HCT116 (cell line): ENCODE data around the gene UCN3. TPM values are rescaled to one million over a fixed set of nuclear protein-coding genes. Genes with fewer than 3 reads are reported as not detected.

Experiments
- ATAC-seq: fragments of 200-7000 bp; cut with Tn5 transposase; 2 replicates; pipeline ENCODE4 v1.9.1; 2020; ENCODE audit warnings: mild to moderate bottlenecking, moderate library complexity
- BruUV-seq: library from RNA; stranded (reverse); fragments of 400-500 nt; replicated peaks from 2 replicates; lab custom pipeline; 2021; lab: Mats Ljungman, UMichigan
- CTCF ChIA-PET: fragments of 300-600 bp; sonication (Branson Sonifier 250); formaldehyde crosslinking; loops from one replicate; lab custom pipeline; 2021; ENCODE audit warnings: antibody characterized with exemption; lab: Charles Lee
- POLR2A ChIA-PET: fragments of 300-600, 350-600 bp; sonication (Branson Sonifier 250); formaldehyde crosslinking; loops from one replicate; lab custom pipeline; 2021; ENCODE audit warnings: antibody characterized with exemption; lab: Charles Lee
- RAD21 ChIA-PET, 2 experiments: fragments of 300-600 bp; sonication (Branson Sonifier 250); formaldehyde crosslinking; loops; one replicate each; lab custom pipeline; 2023; ENCODE audit warnings: low total read pairs in 2 of 2; ENCODE audit not compliant: uncharacterized antibody in 2 of 2, unreplicated experiment in 2 of 2, low non-redundant PET in 1 of 2; lab: Charles Lee
- DNase-seq: peaks from one replicate; pipeline ENCODE4 v3.0.0-alpha.2; 2010; ENCODE audit warnings: low read depth, low spot score
- H2AFZ ChIP-seq: fragments of 200-600 bp; shearing (Covaris generic), sonication (generic); 2 replicates; pipeline ENCODE4 v1.6.1; 2017; ENCODE audit warnings: low read depth, mixed run types, mixed read lengths, antibody characterized with exemption, low read length; ENCODE audit not compliant: poor library complexity, severe bottlenecking
- H3K27ac ChIP-seq: 2 replicates; pipeline ENCODE4 v1.5.1; 2012; ENCODE audit warnings: low read depth, low read length
- H3K27me3 ChIP-seq: fragments of 200-600 bp; sonication (generic); 2 replicates; pipeline ENCODE4 v1.6.1; 2016; ENCODE audit warnings: mixed run types, low read length, mixed read lengths; ENCODE audit not compliant: insufficient read depth
- H3K36me3 ChIP-seq, 2 experiments: fragments of 200-500 bp in 1 of 2; fragments of 200-600 bp in 1 of 2; sonication (Bioruptor generic) in 1 of 2; sonication (generic) in 1 of 2; 2 replicates each; pipeline versions ENCODE4 v1.5.1 to v1.6.1; 2014 to 2016; ENCODE audit warnings: low read length in 2 of 2, inconsistent platforms in 1 of 2, mixed read lengths in 1 of 2, mixed run types in 1 of 2; ENCODE audit not compliant: insufficient read depth in 2 of 2, control insufficient read depth in 1 of 2
- H3K4me1 ChIP-seq, 2 experiments: fragments of 200-600 bp in 1 of 2; sonication (generic) in 1 of 2; 2 replicates each; pipeline versions ENCODE4 v1.5.1 to v1.6.1; 2012 to 2017; ENCODE audit warnings: low read length in 2 of 2, inconsistent platforms in 1 of 2, mild to moderate bottlenecking in 1 of 2, mixed read lengths in 1 of 2, mixed run types in 1 of 2, moderate library complexity in 1 of 2; ENCODE audit not compliant: insufficient read depth in 2 of 2, control insufficient read depth in 1 of 2
- H3K4me2 ChIP-seq: fragments of 200-600 bp; sonication (generic); 2 replicates; pipeline ENCODE4 v1.6.1; 2017; ENCODE audit warnings: mixed run types, low read length, mixed read lengths
- H3K4me3 ChIP-seq, 2 experiments: fragments of 200-600 bp in 1 of 2; sonication (generic) in 1 of 2; replicated peaks in 1 of 2; 2 replicates each; pipeline ENCODE4 v1.5.1; 2011 to 2016; ENCODE audit warnings: low read length in 2 of 2, control low read depth in 1 of 2, low read depth in 1 of 2, mild to moderate bottlenecking in 1 of 2, mixed read lengths in 1 of 2, mixed run types in 1 of 2
- H3K79me2 ChIP-seq: fragments of 200-600 bp; sonication (generic); 2 replicates; pipeline ENCODE4 v1.6.1; 2017; ENCODE audit warnings: mild to moderate bottlenecking, mixed run types, low read length, moderate library complexity, mixed read lengths; ENCODE audit not compliant: insufficient read depth
- H3K9ac ChIP-seq: fragments of 200-600 bp; sonication (generic); 2 replicates; pipeline ENCODE4 v1.6.1; 2016; ENCODE audit warnings: low read length, mixed read lengths
- H3K9me2 ChIP-seq: fragments of 200-600 bp; sonication (generic), shearing (Covaris generic); 2 replicates; pipeline ENCODE4 v1.6.1; 2017; ENCODE audit warnings: mixed run types, mild to moderate bottlenecking, moderate library complexity; ENCODE audit not compliant: insufficient read depth
- H3K9me3 ChIP-seq, 2 experiments: fragments of 200-500 bp in 1 of 2; fragments of 200-600 bp in 1 of 2; sonication (Bioruptor generic) in 1 of 2; sonication (generic) in 1 of 2; 2 replicates each; pipeline ENCODE4 v1.6.1; 2014 to 2017; ENCODE audit warnings: low read length in 2 of 2, mixed read lengths in 2 of 2, inconsistent platforms in 1 of 2, low read depth in 1 of 2, mild to moderate bottlenecking in 1 of 2, mixed run types in 1 of 2, moderate library complexity in 1 of 2; ENCODE audit not compliant: control insufficient read depth in 1 of 2, insufficient read depth in 1 of 2
- H4K20me1 ChIP-seq: fragments of 200-600 bp; sonication (generic), shearing (Covaris generic); 2 replicates; pipeline ENCODE4 v1.6.1; 2017; ENCODE audit warnings: mixed run types, mild to moderate bottlenecking, moderate library complexity; ENCODE audit not compliant: insufficient read depth
- FOSL1 ChIP-seq: IDR thresholded peaks from 2 replicates; pipeline ENCODE4 v1.6.1; 2012; ENCODE audit warnings: low read depth
- POLR2A ChIP-seq: IDR thresholded peaks from 2 replicates; pipeline ENCODE4 v1.7.0; 2011; ENCODE audit warnings: borderline replicate concordance; ENCODE audit not compliant: insufficient read depth, insufficient read length; ENCODE audit errors: extremely low read depth
- RAD21 ChIP-seq: IDR thresholded peaks from 2 replicates; pipeline ENCODE4 v1.6.1; 2012; ENCODE audit warnings: low read depth, mild to moderate bottlenecking
- intact Hi-C: fragments of 100-400 bp; cut with micrococcal nuclease; formaldehyde crosslinking; loops from 2 replicates; pipeline ENCODE4 v1.10.0; 2022
- total RNA-seq: library from RNA; stranded (reverse); gene quantifications from one replicate; pipeline ENCODE4 v1.2.1, GENCODE V29; 2021; ENCODE audit not compliant: unreplicated experiment
- TF ChIP-seq, protein P1 (sequence below), 3 experiments: fragments of 200-600 bp in 1 of 3; sonication (generic) in 1 of 3; IDR thresholded peaks in 2 of 3; conservative IDR thresholded peaks in 1 of 3; 2 replicates each; pipeline ENCODE4 v1.5.1; 2012 to 2017; ENCODE audit warnings: low read depth in 2 of 3, low read length in 2 of 3, antibody characterized with exemption in 1 of 3, borderline replicate concordance in 1 of 3, control low read depth in 1 of 3, mild to moderate bottlenecking in 1 of 3, mixed read lengths in 1 of 3, mixed run types in 1 of 3, moderate library complexity in 1 of 3; ENCODE audit not compliant: insufficient read depth in 1 of 3

The UCN3 gene
- total RNA-seq, 1 experiment from 2014 or later = not detected

DNA sequence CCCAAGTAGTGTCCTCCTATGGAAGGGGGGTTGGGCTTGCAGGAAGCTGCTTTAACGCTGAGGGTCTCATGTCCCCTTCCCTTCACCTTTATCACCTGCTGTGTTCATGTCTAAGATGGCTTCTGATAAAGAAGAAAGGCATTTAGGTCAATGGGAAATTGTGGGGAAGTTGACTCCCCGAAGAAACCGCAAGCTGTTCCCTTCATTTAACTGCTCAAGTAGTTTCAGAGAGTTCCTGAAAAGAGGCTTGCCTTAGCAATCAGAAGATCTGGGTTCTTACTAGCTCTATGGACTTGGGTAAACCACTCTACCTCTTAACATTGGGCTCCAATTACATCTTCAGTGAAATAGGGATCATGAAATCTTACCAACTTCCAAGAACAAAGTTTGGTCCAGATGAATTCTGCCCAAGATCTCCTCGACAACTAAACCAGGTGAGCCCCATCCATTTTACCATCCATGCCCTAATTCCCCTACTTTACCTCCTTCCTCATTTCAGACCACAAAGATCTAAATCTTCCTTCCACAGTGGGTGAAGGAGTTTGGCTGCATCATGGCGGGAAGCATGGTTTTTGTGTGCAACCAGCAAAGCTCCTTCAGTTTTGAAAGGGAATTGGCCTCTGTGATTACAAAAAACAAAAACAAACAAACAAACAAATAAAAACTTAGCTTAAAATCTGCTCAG, 30.4 kb upstream of the UCN3 start:
- Histone ChIP-seq H3K36me3 (no peaks in the 10 kb centered on the region), H3K27me3 (peaks cover 14% of the 10 kb centered on the region), H4K20me1 (no peaks in the 10 kb centered on the region), H3K4me3 (no peak overlapping the region), H2AFZ (no peak overlapping the region), H3K79me2 (no peaks in the 10 kb centered on the region), H3K9me3 (no peaks in the 10 kb centered on the region), H3K4me1 (no peaks in the 10 kb centered on the region), H3K9me2 (no peaks in the 10 kb centered on the region), H3K27ac (no peak overlapping the region), H3K9ac (no peak overlapping the region), H3K4me2 (no peak overlapping the region)
- CTCF ChIA-PET = interaction anchor here (1.1 kb wide), 1 partner anchor 42 kb away, joined by 3 read pairs; no protein-coding TSS in a partner anchor
- no peak for DNase-seq
- RAD21 ChIA-PET = no interaction called here
- no peak for ATAC-seq
- POLR2A ChIA-PET = no interaction called here
- BruUV-seq = no TSS peak
- intact Hi-C loops = no loop called here
- TF ChIP-seq, protein P1, sequence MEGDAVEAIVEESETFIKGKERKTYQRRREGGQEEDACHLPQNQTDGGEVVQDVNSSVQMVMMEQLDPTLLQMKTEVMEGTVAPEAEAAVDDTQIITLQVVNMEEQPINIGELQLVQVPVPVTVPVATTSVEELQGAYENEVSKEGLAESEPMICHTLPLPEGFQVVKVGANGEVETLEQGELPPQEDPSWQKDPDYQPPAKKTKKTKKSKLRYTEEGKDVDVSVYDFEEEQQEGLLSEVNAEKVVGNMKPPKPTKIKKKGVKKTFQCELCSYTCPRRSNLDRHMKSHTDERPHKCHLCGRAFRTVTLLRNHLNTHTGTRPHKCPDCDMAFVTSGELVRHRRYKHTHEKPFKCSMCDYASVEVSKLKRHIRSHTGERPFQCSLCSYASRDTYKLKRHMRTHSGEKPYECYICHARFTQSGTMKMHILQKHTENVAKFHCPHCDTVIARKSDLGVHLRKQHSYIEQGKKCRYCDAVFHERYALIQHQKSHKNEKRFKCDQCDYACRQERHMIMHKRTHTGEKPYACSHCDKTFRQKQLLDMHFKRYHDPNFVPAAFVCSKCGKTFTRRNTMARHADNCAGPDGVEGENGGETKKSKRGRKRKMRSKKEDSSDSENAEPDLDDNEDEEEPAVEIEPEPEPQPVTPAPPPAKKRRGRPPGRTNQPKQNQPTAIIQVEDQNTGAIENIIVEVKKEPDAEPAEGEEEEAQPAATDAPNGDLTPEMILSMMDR (IDR thresholded peaks at IDR 0.05 in 2 of 3, conservative IDR thresholded peaks at IDR 0.05 in 1 of 3; ENCODE audit: borderline replicate concordance in 1 of 3, insufficient read depth in 1 of 3, low read depth in 2 of 3, low read length in 2 of 3) = no peak
- TF ChIP-seq RAD21 = no peak
- TF ChIP-seq POLR2A = no peak

DNA sequence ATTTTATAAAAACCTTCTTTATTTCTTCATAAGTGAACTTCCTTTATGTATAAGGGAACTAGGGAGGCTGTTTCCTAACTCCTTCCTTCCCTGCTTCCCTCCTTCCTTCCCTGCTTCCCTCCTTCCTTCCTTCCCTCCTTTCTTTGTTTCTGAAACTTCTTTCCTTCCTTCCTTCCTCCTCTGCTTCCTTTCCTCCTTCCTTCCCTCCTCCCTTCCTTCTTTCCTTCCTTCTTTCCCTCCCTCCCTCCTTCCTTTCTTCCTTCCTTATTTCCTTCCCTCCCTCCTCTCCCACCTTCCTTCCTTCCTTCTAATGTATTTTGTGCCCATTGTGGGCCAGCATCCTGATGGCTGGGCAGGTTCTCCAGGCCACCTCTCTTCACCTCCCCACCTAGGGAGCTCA, 26.8 kb upstream of the UCN3 start:
- intact Hi-C loops = no loop called here
- no peaks in the 10 kb centered on the region for H4K20me1 ChIP-seq
- H3K9me2 ChIP-seq = no peaks in the 10 kb centered on the region
- H3K4me2 ChIP-seq = no peak overlapping the region
- H3K9me3 ChIP-seq = no peaks in the 10 kb centered on the region
- ATAC-seq = no peak
- H3K4me1 ChIP-seq = no peaks in the 10 kb centered on the region
- POLR2A ChIA-PET = no interaction called here
- no peaks in the 10 kb centered on the region for H3K36me3 ChIP-seq
- no TSS peak for BruUV-seq
- RAD21 ChIA-PET = no interaction called here
- peaks cover 6% of the 10 kb centered on the region for H3K27me3 ChIP-seq
- CTCF ChIA-PET = no interaction called here
- H3K79me2 ChIP-seq = no peaks in the 10 kb centered on the region
- DNase-seq = no peak
- no peak overlapping the region for H3K4me3 ChIP-seq
- no peak overlapping the region for H2AFZ ChIP-seq
- no peak overlapping the region for H3K9ac ChIP-seq
- TF ChIP-seq FOSL1 = no peak
- TF ChIP-seq, all 23 proteins: peak for 0
- no peak overlapping the region for H3K27ac ChIP-seq
